Stimulated activated CD8-positive, alpha-beta memory T cell treated with anti-CD3 and anti-CD28 coated beads, Interleukin-15, amount 100 ng/mL, for 4 hours (primary cell): ENCODE measurements around the gene LEPROT.
"Not testable (repeated sequence)": the region's sequence is repeated elsewhere in the genome, so short reads cannot be mapped to it uniquely, and the experiment has no call there.

ENCODE experiments used
- DNase-seq, 2 donors: peaks; one replicate each; pipeline ENCODE4 v3.0.0-alpha.2; 2020; ENCODE audit warnings: low read depth in 2 of 2

LEPROT gene, protein sequence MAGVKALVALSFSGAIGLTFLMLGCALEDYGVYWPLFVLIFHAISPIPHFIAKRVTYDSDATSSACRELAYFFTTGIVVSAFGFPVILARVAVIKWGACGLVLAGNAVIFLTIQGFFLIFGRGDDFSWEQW

DNA sequence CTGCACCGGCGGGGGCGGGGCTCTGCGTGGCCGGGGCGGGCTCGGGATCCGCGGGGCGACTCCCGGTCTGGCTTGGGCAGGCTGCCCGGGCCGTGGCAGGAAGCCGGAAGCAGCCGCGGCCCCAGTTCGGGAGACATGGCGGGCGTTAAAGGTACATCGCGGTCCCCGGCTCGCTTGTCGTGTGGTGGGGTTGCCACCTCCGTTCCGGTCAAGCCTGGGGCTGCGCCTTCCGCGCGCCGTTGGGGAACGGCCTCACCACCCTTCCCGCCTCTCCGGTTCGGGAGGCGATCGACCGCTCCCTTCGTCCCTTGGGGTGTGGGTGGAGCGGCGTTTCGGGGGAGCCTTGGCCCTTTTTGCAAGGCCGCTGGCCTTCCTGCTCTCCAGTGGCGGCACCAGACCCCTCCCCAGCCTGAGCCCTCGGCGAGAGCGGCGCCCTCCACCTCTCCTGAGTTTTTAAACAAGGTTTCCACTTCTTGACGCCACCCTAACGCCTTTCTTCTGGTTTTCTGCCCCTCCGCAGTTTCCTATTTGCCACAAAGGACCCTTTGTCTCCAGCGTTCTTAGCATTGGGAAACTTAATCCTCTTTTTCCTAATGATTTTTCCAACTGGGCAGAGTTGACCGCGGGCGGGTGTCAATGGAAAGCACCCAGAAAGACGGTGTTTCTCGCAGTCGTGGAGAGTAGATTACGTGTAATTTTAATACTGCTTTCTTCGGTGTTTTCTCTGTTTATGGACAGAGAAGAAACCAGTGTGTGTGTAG lies at the start of gene LEPROT, which contains the start of gene LEPR:
Gene LEPROT (plus strand): TSS at position 79 of the 761 bp plus-strand sequence. CDS start 57 bp downstream, at position 136.
Gene LEPR (plus strand): TSS at position 79 of the 761 bp plus-strand sequence. CDS start 144,898 bp downstream, outside the sequence.
- DNase-seq, result no peak

DNA sequence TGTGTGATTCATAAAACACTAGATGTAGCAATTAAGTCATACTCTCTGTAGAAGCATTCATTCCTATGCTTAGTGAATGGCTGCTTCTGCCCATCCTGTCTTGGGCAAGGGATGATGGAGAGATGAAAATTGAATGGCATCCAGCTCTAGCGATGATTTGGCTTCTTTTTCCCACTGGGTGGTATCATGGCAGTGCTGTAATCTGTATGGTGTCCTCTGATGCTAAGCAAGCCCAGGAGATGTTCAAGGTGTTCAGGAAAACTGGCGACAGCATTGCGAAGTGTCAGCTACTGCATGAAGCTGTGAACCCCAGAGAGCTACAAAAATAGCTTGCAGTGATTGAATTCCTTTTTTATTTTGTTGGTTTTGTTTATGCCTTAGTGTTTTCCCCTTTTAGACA lies 48.9 kb upstream of the LEPROT start:
- no peak for DNase-seq

DNA sequence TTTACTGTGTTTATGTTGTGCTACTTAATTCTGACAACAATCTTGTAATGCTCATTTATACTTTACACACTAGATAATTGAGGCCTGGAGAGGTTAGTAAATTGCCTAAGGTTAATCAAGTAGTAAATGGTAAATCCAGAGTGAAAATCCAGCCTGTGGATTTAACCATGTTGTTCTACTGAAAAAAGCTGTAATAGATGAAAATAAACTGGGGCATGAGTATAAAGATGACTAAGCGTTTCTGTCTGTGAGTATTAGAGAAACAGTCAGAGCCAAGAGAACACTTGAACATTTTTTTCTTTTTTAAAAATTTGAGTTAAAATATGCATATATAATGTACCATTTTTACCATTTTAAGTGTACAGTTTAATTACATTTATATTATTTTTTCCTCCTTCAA lies 47.9 kb upstream of the LEPROT start:
- DNase-seq, result no peak

DNA sequence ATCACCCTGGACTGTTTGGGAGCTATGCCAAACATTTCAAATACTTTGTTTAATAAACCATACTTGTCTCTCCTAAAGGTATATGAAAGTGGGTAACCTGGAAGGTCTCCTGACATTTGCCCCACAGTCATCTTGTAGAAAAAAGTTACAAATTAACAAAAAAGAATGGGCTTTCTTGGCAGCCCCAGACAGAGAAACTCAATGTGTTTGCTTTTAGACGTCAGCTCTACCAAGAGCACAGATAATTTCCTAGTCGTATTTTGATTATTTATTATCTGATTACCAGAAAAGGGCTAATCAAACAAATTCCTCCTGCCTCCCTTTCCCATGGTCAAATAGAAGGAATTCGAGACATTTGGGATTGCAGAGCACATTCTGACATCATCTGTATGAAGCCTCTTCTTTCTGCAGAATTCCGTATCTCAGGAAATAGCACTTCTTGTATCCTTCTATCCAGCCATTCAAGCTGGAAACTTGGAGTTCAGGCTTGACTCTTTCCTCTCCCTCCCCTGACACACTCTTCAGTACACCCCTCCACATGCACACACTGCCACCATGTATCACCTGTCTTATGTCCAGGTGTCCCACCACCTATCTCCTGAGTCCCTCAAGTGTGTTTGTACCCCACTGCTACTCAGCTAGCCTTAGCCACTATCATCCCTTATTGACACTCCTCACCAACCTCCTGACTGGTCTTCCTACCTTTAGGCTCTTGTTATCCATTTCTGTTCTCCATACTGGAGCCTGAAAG lies 42.8 kb upstream of the LEPROT start:
- no peak for DNase-seq

DNA sequence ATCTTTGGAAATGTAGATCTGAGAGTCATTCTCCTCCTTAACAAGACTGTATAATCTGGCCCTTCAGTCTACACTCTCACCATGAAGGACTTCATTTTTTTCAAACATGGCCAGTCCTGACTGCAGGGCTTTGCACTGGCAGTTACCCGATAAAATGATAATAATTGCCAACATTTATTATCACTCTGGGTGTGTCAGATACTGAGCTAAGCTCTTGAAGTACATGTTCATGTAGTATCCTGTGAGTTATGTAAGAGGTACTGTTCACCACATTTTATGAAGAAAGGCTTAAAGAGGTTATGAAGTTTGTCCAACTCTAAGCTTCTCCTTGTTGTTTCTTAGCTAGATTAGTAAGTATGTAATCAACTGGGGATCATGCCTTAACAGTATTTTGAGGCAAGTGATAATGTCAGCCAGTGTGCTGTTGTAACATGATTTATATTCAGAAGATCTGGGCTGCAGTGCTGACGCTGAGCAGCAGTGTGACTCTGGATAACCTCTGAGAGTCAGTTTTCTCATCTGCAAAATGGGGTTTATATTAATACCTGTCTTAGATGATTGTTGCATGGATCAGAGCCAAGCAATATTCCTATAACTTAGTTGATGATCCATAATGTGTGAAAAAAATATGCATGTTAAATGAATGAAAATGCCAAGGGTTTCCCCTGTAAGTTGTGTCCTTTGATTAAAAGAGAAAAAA lies 42.1 kb upstream of the LEPROT start:
- DNase-seq, result no peak

DNA sequence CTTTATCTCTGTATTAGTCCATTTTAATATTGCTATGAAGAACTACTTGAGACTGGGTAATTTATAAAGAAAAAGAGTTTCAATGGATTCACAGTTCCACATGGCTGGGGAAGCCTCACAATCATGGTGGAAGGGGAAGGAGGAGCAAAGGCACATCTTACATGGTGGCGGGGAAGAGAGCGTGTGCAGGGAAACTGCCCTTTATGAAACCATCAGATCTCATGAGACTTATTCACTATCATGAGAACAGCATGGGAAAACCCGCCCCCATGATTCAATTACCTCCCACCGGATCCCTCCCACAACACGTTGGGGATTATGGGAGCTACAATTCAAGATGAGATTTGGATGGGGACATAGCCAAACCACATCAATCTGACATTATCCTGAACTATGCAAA lies 36.0 kb upstream of the LEPROT start:
- DNase-seq, result not testable (repeated sequence)

DNA sequence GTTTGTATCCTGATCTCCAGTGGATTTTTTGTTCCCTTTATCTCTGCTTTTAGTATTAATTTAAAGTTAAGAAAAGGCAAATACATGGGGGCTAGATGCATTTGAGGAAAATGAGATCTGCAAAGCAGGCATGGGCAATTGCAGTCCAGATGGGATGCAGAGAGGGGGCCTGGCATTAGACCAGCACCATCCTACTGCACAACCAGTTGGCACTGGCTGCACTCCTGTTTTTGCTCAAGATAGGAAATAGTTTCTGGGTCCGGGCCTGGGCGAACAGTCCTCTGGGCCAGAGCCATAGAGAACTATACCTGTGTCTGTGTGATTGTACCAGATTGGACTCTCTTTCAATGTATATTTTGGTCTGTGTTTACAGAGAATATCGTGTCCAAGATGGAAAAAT lies 34.0 kb upstream of the LEPROT start:
- no peak for DNase-seq

DNA sequence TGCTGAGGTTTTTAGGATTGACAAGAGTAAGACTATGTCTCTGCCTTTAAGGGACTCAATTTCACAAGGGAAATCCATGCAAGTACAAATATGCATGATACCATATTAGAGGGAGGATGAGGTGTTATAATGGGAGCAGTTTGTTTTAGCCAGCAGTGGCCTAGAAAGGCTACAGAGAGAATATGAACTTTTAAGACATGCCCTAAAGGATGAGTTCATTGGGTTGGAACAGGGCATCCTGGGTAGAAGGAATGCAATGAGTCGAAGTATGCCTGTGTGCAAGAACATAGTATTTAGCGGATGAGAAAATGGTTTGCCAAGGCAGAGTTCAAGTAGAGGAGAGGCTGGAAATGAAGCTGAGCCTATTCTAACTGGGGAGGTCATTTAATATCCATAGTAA lies 32.6 kb upstream of the LEPROT start:
- no peak for DNase-seq

DNA sequence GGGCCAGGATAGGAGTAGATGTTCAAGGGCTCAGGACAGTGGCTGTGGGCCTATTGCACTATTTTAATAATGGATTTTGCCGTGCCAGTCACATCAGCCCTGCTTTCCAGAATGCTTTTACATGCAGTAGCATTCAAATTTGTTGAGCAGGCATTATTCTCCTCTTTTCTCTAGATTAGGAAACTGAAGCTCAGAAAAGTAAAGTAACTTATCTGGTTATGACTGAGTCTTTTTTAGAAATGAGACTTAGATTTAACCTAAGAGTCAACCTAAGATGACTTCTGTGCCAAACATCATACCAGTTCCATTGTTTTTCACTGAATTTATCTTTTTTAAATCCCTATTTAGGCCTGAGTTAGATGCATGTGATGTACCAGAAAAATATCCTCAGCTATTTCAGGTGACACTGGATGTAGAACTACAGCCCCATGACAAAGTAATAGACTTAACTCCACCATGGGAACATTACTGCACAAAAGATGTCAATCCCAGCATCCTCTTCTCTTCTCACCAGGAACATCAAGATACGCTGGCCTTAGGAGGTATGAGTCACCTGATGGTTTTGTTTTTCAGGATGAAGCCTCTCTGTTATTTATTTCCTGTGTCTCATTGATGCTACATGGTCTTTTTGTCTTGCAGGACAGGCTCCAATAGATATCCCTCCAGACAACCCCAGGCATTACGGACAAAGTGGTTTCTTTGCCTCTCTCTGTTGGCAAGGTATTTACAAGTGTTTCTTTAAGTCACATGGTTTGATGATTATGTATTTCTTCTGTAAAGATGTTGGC lies 31.4 kb upstream of the LEPROT start:
- no peak for DNase-seq

DNA sequence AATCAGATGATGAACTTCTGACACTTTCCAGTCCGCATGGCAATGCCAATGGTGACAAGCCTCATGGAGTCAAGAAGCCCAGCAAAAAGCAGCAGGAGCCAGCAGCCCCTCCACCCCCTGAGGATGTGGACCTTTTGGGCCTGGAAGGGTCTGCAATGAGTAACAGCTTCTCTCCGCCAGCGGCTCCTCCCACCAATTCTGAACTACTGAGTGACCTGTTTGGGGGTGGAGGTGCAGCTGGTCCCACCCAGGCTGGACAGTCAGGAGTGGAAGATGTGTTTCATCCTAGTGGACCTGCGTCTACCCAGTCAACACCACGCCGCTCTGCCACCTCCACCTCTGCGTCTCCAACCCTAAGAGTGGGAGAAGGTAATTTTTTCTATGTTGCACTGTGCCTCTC lies 28.0 kb upstream of the LEPROT start:
- no peak for DNase-seq

DNA sequence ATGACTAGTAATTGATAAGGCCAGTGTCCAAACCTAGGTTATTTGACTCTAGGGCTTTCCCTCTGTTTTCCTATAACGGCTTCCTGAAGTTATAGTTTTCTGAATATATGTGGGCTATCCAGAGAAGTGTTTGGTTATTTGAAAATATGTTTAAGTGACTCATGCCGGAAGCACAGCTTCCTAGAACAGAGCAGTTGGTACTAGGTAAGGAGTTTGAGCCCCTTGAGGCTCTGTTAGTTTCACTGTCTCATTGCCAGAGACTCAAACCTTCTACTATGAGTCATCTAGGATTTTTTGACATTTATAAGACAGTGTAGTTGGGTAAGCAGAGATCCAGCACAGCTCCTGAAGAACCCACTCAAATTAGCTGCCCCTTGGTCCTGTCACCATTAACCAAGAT lies 27.1 kb upstream of the LEPROT start:
- DNase-seq, result no peak

DNA sequence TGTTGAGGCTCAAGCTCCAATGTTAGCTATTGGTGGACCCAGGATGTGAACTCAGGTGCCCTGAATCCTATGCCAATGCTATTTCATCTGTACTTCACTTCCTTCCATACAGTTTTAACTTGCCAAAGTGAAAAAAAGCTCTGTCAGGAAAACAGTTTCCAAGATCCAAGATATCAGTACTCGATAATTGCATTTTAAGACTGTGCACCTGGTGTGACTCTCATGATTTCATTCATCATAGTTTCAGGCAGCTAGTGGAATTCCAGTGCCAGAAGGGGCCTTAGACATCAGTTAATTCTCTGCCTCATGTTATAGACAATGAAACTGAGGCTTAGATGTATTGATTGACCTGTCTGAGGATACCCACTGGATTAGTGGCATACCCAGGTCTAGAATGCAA lies 26.5 kb upstream of the LEPROT start:
- no peak for DNase-seq

DNA sequence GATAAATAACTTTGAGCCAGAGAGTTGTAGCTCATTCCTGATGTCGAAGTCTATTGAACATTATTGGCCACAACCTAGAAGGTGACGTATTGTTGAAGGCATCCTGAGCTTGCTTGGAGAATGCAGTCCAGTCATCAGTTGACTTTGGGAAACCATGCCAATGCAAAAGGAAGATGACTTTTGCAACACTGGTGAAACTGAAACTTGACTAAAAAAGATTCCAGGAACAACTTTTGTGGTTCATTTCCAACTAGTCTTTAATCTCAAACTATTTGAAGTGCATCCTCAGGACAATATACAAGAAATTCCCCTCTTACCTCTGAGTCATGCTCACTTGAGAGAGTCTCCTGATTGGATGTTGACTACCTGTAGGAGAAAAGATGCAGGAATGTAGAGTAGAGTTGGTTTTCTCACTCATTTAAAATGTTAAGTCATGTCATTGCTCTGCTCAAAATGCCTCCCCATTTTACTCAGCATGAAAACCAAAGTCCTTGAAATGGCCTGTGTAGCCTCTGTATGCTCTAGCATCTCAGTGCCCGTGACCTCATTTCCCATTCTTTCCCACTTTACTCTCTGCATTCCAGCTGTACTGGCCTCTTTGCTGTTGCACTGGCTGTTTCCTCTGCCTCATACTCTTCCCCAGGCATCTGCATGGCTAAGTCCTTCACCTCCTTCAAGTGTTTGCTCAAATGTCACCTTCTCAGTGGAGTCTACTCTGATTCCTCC lies 24.4 kb upstream of the LEPROT start:
- no peak for DNase-seq

DNA sequence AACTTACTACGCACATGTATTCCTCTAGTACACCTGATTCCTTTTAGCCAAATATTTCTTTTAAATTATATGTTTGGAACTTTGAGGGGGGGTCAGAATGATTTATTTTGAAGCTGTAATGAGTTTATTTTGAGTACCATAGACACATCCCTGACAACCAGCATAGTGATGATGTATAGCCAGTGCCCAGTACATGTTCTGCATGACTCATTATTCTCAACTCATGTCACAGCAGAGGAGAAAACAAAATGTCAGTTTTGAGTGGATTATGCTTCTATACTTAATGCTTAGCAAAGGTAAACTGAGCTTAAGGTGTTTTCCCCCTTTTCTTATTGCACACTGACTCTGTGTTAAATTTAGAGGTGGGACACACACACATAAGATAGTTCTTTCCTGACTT lies 22.4 kb upstream of the LEPROT start:
- no peak for DNase-seq

DNA sequence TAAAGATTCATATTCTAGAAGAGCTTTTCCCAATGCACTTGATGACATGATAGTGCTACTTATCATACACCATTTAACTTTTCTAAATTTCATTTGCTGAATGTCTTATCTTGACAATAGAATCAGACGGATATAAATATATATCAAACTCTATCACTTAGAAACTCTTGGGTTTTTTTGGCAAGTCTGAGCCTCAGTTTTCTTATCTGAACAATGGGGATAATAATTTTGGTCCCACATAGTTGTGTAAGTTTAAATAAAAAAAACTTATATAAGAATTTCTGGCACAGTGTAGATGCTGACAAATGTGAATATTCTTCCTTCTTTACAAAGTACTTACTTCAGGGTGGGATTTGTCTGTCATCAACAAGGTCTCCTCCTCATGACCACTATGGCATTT lies 21.5 kb upstream of the LEPROT start:
- no peak for DNase-seq

DNA sequence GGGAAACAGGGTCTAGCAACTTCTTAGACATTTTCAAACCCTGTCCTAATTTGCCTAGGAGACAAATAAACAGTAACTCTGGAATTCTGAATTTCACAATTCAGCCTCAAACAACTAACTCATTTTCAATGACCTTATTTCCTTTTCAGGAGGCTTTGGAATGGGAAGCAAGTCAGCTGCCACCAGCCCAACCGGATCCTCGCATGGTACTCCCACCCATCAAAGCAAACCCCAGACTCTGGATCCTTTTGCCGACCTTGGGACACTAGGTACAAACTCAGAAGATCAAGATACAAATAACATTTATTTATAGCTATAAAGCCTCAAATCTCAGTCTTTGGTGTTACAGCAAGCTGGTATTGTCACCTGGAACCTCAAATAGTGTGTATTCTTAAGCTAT lies 18.9 kb upstream of the LEPROT start:
- DNase-seq, result no peak

DNA sequence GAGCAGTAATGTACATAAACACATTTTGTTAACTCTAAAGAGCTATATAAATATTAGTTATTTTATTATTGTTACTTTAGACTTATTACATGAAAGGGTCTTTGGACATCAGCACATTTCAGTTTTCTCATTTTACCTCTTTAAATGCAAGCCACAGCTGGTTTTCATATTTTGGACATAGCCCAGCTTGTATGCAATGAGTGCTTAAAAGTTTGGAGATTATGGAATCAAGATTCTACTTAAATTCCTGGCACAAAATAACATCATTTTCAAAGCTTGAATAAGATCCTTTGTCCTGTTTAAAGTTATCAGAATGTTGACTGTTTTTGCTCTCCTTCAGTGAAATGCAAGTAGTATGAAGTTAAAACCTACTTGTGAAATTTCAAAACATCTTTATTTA lies 15.5 kb upstream of the LEPROT start:
- DNase-seq, result no peak

DNA sequence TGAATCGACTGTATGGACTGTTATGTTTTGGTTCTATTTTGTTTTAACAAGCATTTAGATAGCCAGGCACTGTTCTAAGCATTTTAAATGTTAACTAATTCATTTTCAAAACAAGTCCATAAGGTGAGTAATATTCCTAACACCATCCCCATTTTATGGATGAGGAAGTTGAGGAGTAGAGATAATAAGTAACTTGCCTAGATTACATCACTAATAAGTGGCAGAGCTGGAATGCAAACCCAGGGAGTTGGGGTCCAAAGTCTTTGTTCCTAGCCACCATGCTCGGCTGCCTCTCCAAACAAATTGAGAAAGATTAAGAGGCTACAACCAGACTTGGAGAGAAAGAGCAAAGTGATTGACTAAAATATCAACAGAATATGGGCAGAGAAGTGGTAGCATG lies 12.6 kb upstream of the LEPROT start:
- no peak for DNase-seq

DNA sequence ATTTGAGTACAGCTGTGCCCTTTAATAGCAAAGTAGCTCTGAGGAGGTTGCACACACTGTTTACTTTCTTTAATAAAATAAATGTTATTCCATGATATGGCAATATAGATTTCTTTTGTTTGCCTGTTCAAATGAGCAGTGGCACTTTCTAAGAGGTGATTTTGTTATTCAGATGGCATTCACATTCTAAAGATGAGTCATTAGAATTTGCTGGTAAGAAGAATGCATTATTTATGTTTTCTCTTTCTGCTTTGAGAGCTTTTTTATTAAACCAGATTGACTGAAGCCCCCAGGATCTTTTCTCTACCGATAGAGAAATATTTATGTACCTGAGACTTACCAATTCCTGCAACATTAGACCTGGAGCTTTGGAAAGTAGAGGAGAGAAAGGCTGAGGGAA lies 11.2 kb upstream of the LEPROT start:
- no peak for DNase-seq

DNA sequence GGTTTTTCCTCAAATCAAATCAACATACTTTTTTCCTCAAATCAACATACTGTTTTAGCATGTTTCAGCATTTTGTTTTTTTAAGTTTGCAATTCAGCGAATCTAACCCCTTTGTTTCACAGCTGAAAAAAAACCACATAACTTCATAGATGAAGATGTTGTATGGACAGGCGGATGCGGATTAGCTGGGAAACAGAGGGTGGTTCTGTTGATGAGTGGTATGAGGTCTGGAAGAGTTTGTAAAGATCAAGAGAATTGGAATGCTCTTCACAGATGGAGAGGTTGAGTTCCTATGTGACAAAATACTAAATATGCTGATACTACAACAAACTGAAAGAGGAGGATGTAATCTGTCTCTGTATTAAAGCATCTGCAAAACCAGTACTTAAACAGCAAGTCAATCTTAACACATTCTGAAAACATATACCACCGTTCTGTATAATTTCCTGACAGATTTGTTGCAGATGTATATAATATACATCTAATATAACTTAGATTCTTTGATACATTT lies 10.6 kb upstream of the LEPROT start:
- no peak for DNase-seq
